K562 (cell line): ENCODE results near the gene STX1A. TPM values are rescaled to one million over a fixed set of nuclear protein-coding genes. Genes with fewer than 3 reads are reported as not detected.

ENCODE experiments used
- ARHGAP35 ChIP-seq: fragments of 450-650 bp; IDR thresholded peaks from 2 replicates; pipeline ENCODE4 v1.6.1; 2018; ENCODE audit not compliant: partially characterized antibody
- CBX1 ChIP-seq: sonication (generic); IDR thresholded peaks from 2 replicates; pipeline ENCODE4 v1.6.1; 2016; ENCODE audit warnings: antibody characterized with exemption, low read depth, mild to moderate bottlenecking
- GABPA ChIP-seq: fragments of 200-800 bp; sonication (Bioruptor generic); conservative IDR thresholded peaks from 2 replicates; pipeline ENCODE4 v1.6.1; 2016; ENCODE audit warnings: low read depth, missing genetic modification characterization, missing compliant biosample characterization
- HCFC1 ChIP-seq: IDR thresholded peaks from 2 replicates; pipeline ENCODE4 v1.6.1; 2012; ENCODE audit warnings: low read depth, low read length, improper control_type of control experiment
- HIVEP1 ChIP-seq: fragments of 250-450 bp; sonication (Bioruptor Pico); IDR thresholded peaks from 2 replicates; pipeline ENCODE4 v1.4.0; 2020; ENCODE audit warnings: mild to moderate bottlenecking
- IRF2 ChIP-seq: sonication (generic); formaldehyde crosslinking; IDR thresholded peaks from 2 replicates; pipeline ENCODE4 v1.8.1; 2022; ENCODE audit warnings: mild to moderate bottlenecking, missing genetic modification reagents
- MAFG ChIP-seq: fragments of 450-650 bp; conservative IDR thresholded peaks from 2 replicates; pipeline ENCODE4 v1.6.1; 2016; ENCODE audit warnings: missing genetic modification characterization, missing compliant biosample characterization
- POLR2A ChIP-seq: fragments of 450-650 bp; conservative IDR thresholded peaks from 2 replicates; pipeline ENCODE4 v1.6.1; 2016
- POU5F1 ChIP-seq: fragments of 150-350 bp; IDR thresholded peaks from 2 replicates; pipeline ENCODE4 v1.6.1; 2014; ENCODE audit warnings: borderline replicate concordance, low read length, low read depth, mild to moderate bottlenecking; ENCODE audit not compliant: partially characterized antibody
- PTTG1 ChIP-seq: fragments of 450-650 bp; IDR thresholded peaks from 2 replicates; pipeline ENCODE4 v1.6.1; 2016; ENCODE audit warnings: low read depth, mild to moderate bottlenecking, missing genetic modification characterization, missing compliant biosample characterization
- ZNF12 ChIP-seq: sonication (generic); formaldehyde crosslinking; IDR thresholded peaks from 2 replicates; pipeline ENCODE4 v1.4.0; 2020; ENCODE audit warnings: mild to moderate bottlenecking, missing genetic modification reagents
- ZNF407 ChIP-seq: fragments of 450-650 bp; IDR thresholded peaks from 2 replicates; pipeline ENCODE4 v1.6.1; 2016; ENCODE audit warnings: low read depth
- polyA plus RNA-seq, 8 experiments: library from polyadenylated mRNA; depleted of rRNA in 4 of 8; stranded (reverse) in 5 of 8; unstranded in 3 of 8; fragments of >200 nt; fragmentation: Nextera tagmentation in 2 of 8; fragmentation: Illumina TruSeq in 1 of 8; extraction: Ambion mirVana in 2 of 8; extraction: Trizol in 1 of 8; gene quantifications; 2 replicates each; pipeline versions ENCODE4 v1.2.1 to v1.2.3, GENCODE V29; 2011 to 2014; ENCODE audit warnings: inconsistent platforms in 1 of 8, missing spikeins in 1 of 8
- total RNA-seq, 7 experiments: library from RNA; depleted of rRNA in 6 of 7; stranded (reverse); fragments of >200 nt in 6 of 7; fragmentation: Illumina TruSeq in 2 of 7; extraction: Trizol in 2 of 7; gene quantifications; 2 replicates each; pipeline versions ENCODE4 v1.2.1 to v1.2.3, GENCODE V29; 2011 to 2021; ENCODE audit warnings: low replicate concordance in 1 of 7
- TF ChIP-seq, protein P1 (sequence below): fragments of 250-450 bp; sonication (Bioruptor Pico); IDR thresholded peaks from 2 replicates; pipeline ENCODE4 v1.5.0; 2021; ENCODE audit warnings: mild to moderate bottlenecking, borderline replicate concordance
- TF ChIP-seq, protein P2 (sequence below): sonication (generic); formaldehyde crosslinking; IDR thresholded peaks from 2 replicates; pipeline ENCODE4 v1.9.0; 2022; ENCODE audit warnings: mild to moderate bottlenecking, missing genetic modification reagents

Gene STX1A
- total and polyA plus RNA-seq, 9 of the 15 experiments (the other 6 are each of a cell fraction or from before 2014, with no cell fraction given) = 0.04 to 15.1 (median 6.3) TPM

DNA sequence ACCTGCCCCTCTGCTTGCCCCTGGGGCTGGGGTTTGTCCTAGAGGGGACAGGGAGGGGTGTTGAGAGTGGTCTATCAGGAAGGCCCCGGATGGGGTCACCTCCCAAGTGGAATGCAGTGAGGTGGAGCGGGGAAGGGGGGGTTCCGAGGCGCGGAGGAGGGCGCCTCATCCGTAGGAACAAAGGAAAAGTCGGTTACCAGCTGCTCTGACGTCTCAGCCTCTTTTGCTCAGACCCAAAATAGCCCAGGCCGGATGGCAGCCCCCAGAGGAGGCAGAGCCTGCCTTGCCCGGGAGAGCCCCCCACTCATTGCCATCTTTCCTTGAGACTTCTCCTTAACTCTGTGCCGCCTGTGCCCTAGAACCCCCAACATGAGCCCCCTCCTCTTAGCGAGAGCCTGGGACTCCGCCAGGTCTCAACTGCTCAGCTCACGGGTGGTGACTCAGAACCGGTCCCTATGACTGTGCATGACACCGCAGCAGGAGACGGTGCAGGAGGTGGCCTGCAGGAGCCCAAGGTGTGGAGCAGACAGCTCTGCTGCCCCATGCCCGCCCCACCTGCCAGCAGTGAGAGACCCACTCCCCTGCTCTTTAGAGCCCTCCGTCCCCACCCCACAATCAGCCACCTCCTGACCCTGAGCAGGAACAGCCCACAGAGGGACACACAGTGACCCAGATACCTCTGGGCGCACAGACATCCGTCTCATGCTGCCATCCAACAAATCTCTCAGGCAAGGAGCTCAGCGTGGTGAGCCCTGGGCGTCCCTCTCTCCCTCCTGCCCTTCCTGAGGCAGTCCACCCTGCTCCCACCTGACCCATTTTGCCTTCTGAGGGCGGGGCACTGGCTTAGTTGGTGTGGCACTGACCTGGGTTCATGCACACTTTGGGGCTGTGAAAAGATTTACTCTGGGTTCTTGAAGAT, 13.1 kb downstream of the STX1A start (continued):
- no peak for TF ChIP-seq ZNF407
- TF ChIP-seq HCFC1 = no peak
- TF ChIP-seq IRF2 = no peak
- no peak for TF ChIP-seq HIVEP1 (CRISPR knock-in tag)
- no peak for TF ChIP-seq GABPA (tag)
- TF ChIP-seq, protein P1, sequence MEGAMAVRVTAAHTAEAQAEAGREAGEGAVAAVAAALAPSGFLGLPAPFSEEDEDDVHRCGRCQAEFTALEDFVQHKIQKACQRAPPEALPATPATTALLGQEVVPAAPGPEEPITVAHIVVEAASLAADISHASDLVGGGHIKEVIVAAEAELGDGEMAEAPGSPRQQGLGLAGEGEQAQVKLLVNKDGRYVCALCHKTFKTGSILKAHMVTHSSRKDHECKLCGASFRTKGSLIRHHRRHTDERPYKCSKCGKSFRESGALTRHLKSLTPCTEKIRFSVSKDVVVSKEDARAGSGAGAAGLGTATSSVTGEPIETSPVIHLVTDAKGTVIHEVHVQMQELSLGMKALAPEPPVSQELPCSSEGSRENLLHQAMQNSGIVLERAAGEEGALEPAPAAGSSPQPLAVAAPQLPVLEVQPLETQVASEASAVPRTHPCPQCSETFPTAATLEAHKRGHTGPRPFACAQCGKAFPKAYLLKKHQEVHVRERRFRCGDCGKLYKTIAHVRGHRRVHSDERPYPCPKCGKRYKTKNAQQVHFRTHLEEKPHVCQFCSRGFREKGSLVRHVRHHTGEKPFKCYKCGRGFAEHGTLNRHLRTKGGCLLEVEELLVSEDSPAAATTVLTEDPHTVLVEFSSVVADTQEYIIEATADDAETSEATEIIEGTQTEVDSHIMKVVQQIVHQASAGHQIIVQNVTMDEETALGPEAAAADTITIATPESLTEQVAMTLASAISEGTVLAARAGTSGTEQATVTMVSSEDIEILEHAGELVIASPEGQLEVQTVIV = no peak
- no peak for TF ChIP-seq POLR2A
- TF ChIP-seq MAFG (tag) = peak; percentile 73
- TF ChIP-seq POU5F1 = no peak
- TF ChIP-seq PTTG1 = no peak
- TF ChIP-seq ZNF12 = 0 out of 2 replicates have a peak, but pooled peaks have one; percentile 21
- TF ChIP-seq ARHGAP35 = no peak
- TF ChIP-seq CBX1 = no peak
- TF ChIP-seq, protein P2, sequence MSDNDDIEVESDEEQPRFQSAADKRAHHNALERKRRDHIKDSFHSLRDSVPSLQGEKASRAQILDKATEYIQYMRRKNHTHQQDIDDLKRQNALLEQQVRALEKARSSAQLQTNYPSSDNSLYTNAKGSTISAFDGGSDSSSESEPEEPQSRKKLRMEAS = peak; percentile 5; the same call in 1 of the 2 replicates
